IMR-90 (cell line): Measurements from ENCODE around the gene PILRA. TPM values are rescaled to one million over a fixed set of nuclear protein-coding genes. Genes with fewer than 3 reads are reported as not detected.
"Not testable (repeated sequence)": the region's sequence is repeated elsewhere in the genome, so short reads cannot be mapped to it uniquely, and the experiment has no call there.

Experiments used
- ATAC-seq: fragments of 200-7000 bp; cut with Tn5 transposase; 2 replicates; pipeline ENCODE4 v1.9.1; 2020; ENCODE audit warnings: low read depth, mild to moderate bottlenecking, moderate library complexity
- BruUV-seq: library from RNA; stranded (reverse); fragments of 400-500 nt; replicated peaks from 2 replicates; lab custom pipeline; 2021; lab: Mats Ljungman, UMichigan
- CTCF ChIA-PET: fragments of 300-600 bp; formaldehyde crosslinking; extraction: SDS; loops from one replicate; lab custom pipeline; 2021; ENCODE audit warnings: antibody characterized with exemption; lab: Yijun Ruan, JAX
- POLR2A ChIA-PET: fragments of 300-600 bp; sonication (Branson Sonifier 250); formaldehyde crosslinking; loops from one replicate; lab custom pipeline; 2022; ENCODE audit warnings: antibody characterized with exemption; ENCODE audit not compliant: unreplicated experiment; lab: Charles Lee
- DNase-seq: peaks from one replicate; pipeline ENCODE4 v3.0.0; 2013
- H2AFZ ChIP-seq: replicated peaks from 2 replicates; pipeline ENCODE3; 2013; ENCODE audit warnings: low read length, mild to moderate bottlenecking; ENCODE audit not compliant: poor library complexity
- H2AK5ac ChIP-seq: 2 replicates; pipeline ENCODE4 v1.6.1; 2013; ENCODE audit warnings: low read depth, low read length, inconsistent platforms
- H2AK9ac ChIP-seq: replicated peaks from 2 replicates; pipeline ENCODE3; 2013; ENCODE audit warnings: mild to moderate bottlenecking, low read depth, low read length, moderate library complexity; ENCODE audit not compliant: poor library complexity
- H2BK120ac ChIP-seq: 2 replicates; pipeline ENCODE4 v1.6.1; 2013; ENCODE audit warnings: low read depth, low read length, inconsistent platforms
- H2BK15ac ChIP-seq: 3 replicates; pipeline ENCODE4 v1.6.1; 2013; ENCODE audit warnings: low read depth, low read length, inconsistent platforms
- H2BK20ac ChIP-seq: 2 replicates; pipeline ENCODE4 v1.6.1; 2013; ENCODE audit warnings: low read depth, mild to moderate bottlenecking, inconsistent platforms, low read length, moderate library complexity
- H2BK5ac ChIP-seq: 2 replicates; pipeline ENCODE4 v1.6.1; 2013; ENCODE audit warnings: mild to moderate bottlenecking, low read depth, low read length, inconsistent platforms; ENCODE audit not compliant: poor library complexity, severe bottlenecking
- H3K14ac ChIP-seq: replicated peaks from 2 replicates; pipeline ENCODE4 v1.6.1; 2013; ENCODE audit warnings: low read depth, low read length, inconsistent platforms
- H3K18ac ChIP-seq: 2 replicates; pipeline ENCODE4 v1.6.1; 2013; ENCODE audit warnings: low read depth, low read length, control low read depth
- H3K23ac ChIP-seq: 2 replicates; pipeline ENCODE4 v1.6.1; 2013; ENCODE audit warnings: low read depth, low read length, inconsistent platforms
- H3K27ac ChIP-seq: 2 replicates; pipeline ENCODE4 v1.5.1; 2013; ENCODE audit warnings: mild to moderate bottlenecking, control low read depth, low read length; ENCODE audit not compliant: insufficient read depth
- H3K27me3 ChIP-seq: 2 replicates; pipeline ENCODE4 v1.6.1; 2013; ENCODE audit warnings: low read length; ENCODE audit not compliant: control insufficient read depth, insufficient read depth
- H3K36me3 ChIP-seq: 2 replicates; pipeline ENCODE4 v1.6.1; 2013; ENCODE audit warnings: low read length, mixed read lengths; ENCODE audit not compliant: control insufficient read depth, insufficient read depth
- H3K4ac ChIP-seq: 2 replicates; pipeline ENCODE4 v1.6.1; 2013; ENCODE audit warnings: low read depth, low read length, inconsistent platforms
- H3K4me1 ChIP-seq: 2 replicates; pipeline ENCODE4 v1.6.1; 2013; ENCODE audit warnings: low read length, mixed read lengths; ENCODE audit not compliant: control insufficient read depth, insufficient read depth
- H3K4me2 ChIP-seq: 2 replicates; pipeline ENCODE4 v1.6.1; 2013; ENCODE audit warnings: low read depth, mild to moderate bottlenecking, control low read depth, low read length, moderate library complexity
- H3K4me3 ChIP-seq: 2 replicates; pipeline ENCODE4 v1.5.1; 2013; ENCODE audit warnings: low read depth, mild to moderate bottlenecking, control low read depth, low read length, moderate library complexity; ENCODE audit not compliant: insufficient read depth
- H3K56ac ChIP-seq: 2 replicates; pipeline ENCODE4 v1.6.1; 2013; ENCODE audit warnings: low read length, inconsistent platforms; ENCODE audit not compliant: insufficient read depth; ENCODE audit errors: extremely low read depth
- H3K79me1 ChIP-seq, 2 experiments: 2 replicates each; pipeline ENCODE4 v1.6.1; 2013; ENCODE audit warnings: low read length in 2 of 2, inconsistent platforms in 1 of 2, low read depth in 1 of 2
- H3K9ac ChIP-seq: 2 replicates; pipeline ENCODE4 v1.6.1; 2013; ENCODE audit warnings: low read depth, low read length, control low read depth
- H3K9me1 ChIP-seq: 2 replicates; pipeline ENCODE4 v1.6.1; 2013; ENCODE audit warnings: low read length, inconsistent platforms; ENCODE audit not compliant: insufficient read depth
- H3K9me3 ChIP-seq: 2 replicates; pipeline ENCODE4 v1.6.1; 2013; ENCODE audit warnings: low read length; ENCODE audit not compliant: control insufficient read depth, insufficient read depth
- H4K20me1 ChIP-seq: 2 replicates; pipeline ENCODE4 v1.6.1; 2013; ENCODE audit warnings: low read length, inconsistent platforms; ENCODE audit not compliant: insufficient read depth
- H4K5ac ChIP-seq: 2 replicates; pipeline ENCODE4 v1.6.1; 2013; ENCODE audit warnings: mild to moderate bottlenecking, low read depth, low read length, control low read depth
- H4K8ac ChIP-seq, 2 experiments: 2 replicates each; pipeline ENCODE4 v1.6.1; 2013; ENCODE audit warnings: low read depth in 2 of 2, low read length in 2 of 2, control low read depth in 1 of 2, inconsistent platforms in 1 of 2
- H4K91ac ChIP-seq: 2 replicates; pipeline ENCODE4 v1.6.1; 2013; ENCODE audit warnings: low read depth, low read length, inconsistent platforms; ENCODE audit not compliant: insufficient read depth
- WGBS, 2 experiments: methylation state at CpG; one replicate each; pipeline versions ENCODE4 v1.1.5 to v1.1.7; 2013; ENCODE audit warnings: missing lambda C conversion rate in 2 of 2; ENCODE audit not compliant: insufficient read length in 1 of 2; ENCODE audit errors: extremely low coverage in 2 of 2; 5-methylcytosine and 5-hydroxymethylcytosine counted together
- dilution Hi-C: fragments of 300-500 bp; cut with HindIII; formaldehyde crosslinking; loops from one replicate; pipeline ENCODE4 v1.14.3; 2018; ENCODE audit warnings: low sequenced_read_pairs; ENCODE audit not compliant: unreplicated experiment
- in situ Hi-C: fragments of 300-500 bp; cut with MboI; formaldehyde crosslinking; loops from 3 replicates; pipeline ENCODE4 v1.14.3; 2019; ENCODE audit warnings: low sequenced_read_pairs, inconsistent platforms, mixed read lengths
- intact Hi-C: fragments of 100-400 bp; cut with micrococcal nuclease; formaldehyde crosslinking; loops from 2 replicates; pipeline ENCODE4 v1.10.0; 2022
- polyA plus RNA-seq, 3 experiments: library from polyadenylated mRNA; depleted of rRNA; stranded (reverse); fragments of >200 nt; gene quantifications; 2 replicates each; pipeline ENCODE4 v1.2.3, GENCODE V29; 2012; ENCODE audit warnings: low replicate concordance in 1 of 3
- total RNA-seq: library from RNA; depleted of rRNA; stranded (reverse); fragments of >200 nt; gene quantifications from 2 replicates; pipeline ENCODE4 v1.2.3, GENCODE V29; 2012

The PILRA gene
- total and polyA plus RNA-seq, 2 of the 4 experiments (the other 2 are of a cell fraction): 0.56 TPM; not detected in 1

DNA sequence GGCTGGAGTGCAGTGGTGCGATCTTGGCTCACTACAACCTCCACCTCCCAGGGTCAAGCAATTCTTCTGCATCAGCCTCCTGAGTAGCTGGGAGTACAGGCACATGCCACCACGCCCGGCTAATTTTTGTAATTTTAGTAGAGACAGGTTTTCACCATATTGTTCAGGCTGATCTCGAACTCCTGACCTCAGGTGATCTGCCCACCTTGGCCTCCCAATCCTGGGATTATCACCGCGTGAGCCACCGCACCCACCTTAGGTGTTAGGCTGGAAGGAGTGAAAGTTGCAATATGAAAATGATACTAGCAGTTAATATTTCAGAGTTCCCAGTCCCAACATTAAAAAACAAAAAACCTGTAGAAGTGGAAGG lies 7.3 kb upstream of the PILRA start:
- H2AFZ ChIP-seq, H2AK5ac ChIP-seq, dilution Hi-C loops, H4K20me1 ChIP-seq, in situ Hi-C loops, H3K9me1 ChIP-seq, ATAC-seq, H3K79me1 ChIP-seq, H3K14ac ChIP-seq, H3K9me3 ChIP-seq, H3K9ac ChIP-seq, H3K4me3 ChIP-seq, H2BK20ac ChIP-seq, H2BK5ac ChIP-seq, H4K5ac ChIP-seq, H3K18ac ChIP-seq, H4K8ac ChIP-seq, H3K27me3 ChIP-seq, H3K23ac ChIP-seq, DNase-seq, H3K27ac ChIP-seq, H3K4me1 ChIP-seq, H2BK120ac ChIP-seq, H2BK15ac ChIP-seq, H3K4me2 ChIP-seq, H4K91ac ChIP-seq, intact Hi-C loops, POLR2A ChIA-PET, H3K4ac ChIP-seq, H3K56ac ChIP-seq, BruUV-seq: not testable (repeated sequence)
- CTCF ChIA-PET: interaction anchor here (0.7 kb wide), 1 partner anchor 41 kb away, joined by 4 read pairs; no protein-coding TSS in a partner anchor
- peak overlapping the region; percentile 37 for H2AK9ac ChIP-seq
- peaks cover 17% of the 10 kb centered on the region for H3K36me3 ChIP-seq
- WGBS, 2 experiments: no CpG with 5 or more reads among the region's 7 CpGs
